Kidney epithelial cell (primary cell): ENCODE data around the gene CLNK. TPM values are rescaled to one million over a fixed set of nuclear protein-coding genes. Genes with fewer than 3 reads are reported as not detected.
A peak's percentile ranks its signal among the peaks of the same experiment; 100 is the strongest.
"Not testable (repeated sequence)": the region's sequence is repeated elsewhere in the genome, so short reads cannot be mapped to it uniquely, and the experiment has no call there.

Experiments
- DNase-seq: peaks from one replicate; pipeline ENCODE4 v3.0.0-alpha.2; 2010; ENCODE audit warnings: low read depth
- H3K27me3 ChIP-seq: 2 replicates; pipeline ENCODE4 v1.6.0; 2011; ENCODE audit warnings: low read length; ENCODE audit not compliant: control insufficient read depth, insufficient read depth
- H3K36me3 ChIP-seq: 2 replicates; pipeline ENCODE4 v1.5.1; 2011; ENCODE audit warnings: low read length; ENCODE audit not compliant: control insufficient read depth, insufficient read depth
- H3K4me3 ChIP-seq: 2 replicates; pipeline ENCODE4 v1.5.1; 2011; ENCODE audit warnings: low read depth, mild to moderate bottlenecking, control low read depth, low read length
- total RNA-seq: library from RNA; depleted of rRNA; stranded (reverse); fragments of >200 nt; gene quantifications from 2 replicates; pipeline ENCODE4 v1.2.3, GENCODE V29; 2015
- TF ChIP-seq, protein P1 (sequence below): IDR thresholded peaks from 2 replicates; pipeline ENCODE4 v1.5.1; 2011; ENCODE audit warnings: mild to moderate bottlenecking, moderate library complexity, low read length, control low read depth, inconsistent platforms; ENCODE audit not compliant: insufficient read depth, poor library complexity, severe bottlenecking

Gene CLNK
- total RNA-seq, 1 donor from 2014 or later = not detected

DNA sequence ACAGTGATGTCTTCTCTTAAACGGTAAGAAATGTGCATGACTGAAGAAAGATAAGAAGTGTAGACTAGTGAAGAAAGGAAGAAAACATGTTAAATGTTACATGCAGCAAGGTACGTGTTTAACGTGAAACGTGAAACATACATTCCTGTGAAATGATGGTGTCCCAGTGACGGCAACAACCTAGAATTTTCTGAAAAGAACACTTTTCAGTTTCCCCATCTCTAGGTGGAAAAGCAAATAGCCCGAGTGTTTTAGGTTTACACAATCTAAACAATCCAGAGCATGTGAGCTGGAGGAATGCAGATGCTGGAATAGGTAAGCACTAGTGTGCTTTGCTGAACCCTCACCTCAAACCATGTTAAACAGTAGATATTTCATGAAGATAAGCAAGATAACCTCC is 60.7 kb downstream of the CLNK start:
- DNase-seq = no peak
- TF ChIP-seq, protein P1, sequence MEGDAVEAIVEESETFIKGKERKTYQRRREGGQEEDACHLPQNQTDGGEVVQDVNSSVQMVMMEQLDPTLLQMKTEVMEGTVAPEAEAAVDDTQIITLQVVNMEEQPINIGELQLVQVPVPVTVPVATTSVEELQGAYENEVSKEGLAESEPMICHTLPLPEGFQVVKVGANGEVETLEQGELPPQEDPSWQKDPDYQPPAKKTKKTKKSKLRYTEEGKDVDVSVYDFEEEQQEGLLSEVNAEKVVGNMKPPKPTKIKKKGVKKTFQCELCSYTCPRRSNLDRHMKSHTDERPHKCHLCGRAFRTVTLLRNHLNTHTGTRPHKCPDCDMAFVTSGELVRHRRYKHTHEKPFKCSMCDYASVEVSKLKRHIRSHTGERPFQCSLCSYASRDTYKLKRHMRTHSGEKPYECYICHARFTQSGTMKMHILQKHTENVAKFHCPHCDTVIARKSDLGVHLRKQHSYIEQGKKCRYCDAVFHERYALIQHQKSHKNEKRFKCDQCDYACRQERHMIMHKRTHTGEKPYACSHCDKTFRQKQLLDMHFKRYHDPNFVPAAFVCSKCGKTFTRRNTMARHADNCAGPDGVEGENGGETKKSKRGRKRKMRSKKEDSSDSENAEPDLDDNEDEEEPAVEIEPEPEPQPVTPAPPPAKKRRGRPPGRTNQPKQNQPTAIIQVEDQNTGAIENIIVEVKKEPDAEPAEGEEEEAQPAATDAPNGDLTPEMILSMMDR = no peak
- Histone ChIP-seq H3K27me3 (no peaks in the 10 kb centered on the region), H3K36me3 (no peaks in the 10 kb centered on the region), H3K4me3 (no peak overlapping the region)

DNA sequence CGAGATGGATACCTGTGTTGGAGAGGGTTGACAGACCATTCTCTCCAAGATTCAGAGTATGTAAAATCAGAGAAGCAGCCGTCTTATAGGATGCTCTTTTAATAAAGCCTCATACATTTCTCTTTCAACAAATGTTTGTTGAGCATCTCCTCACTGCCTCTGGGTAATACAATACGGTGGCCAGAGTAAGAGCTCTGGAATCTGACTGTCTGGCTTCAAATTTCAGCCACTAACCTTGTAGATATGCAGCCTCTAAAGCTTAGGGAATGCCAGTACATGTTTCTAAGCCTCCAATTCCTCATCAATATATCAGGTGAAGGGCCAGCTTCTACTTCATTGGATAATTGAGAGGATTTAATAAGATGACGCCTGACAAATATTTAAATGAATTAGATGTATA is 61.3 kb downstream of the CLNK start:
- TF ChIP-seq, protein P1 = no peak
- Histone ChIP-seq H3K4me3 (no peak overlapping the region), H3K36me3 (no peaks in the 10 kb centered on the region), H3K27me3 (no peaks in the 10 kb centered on the region)
- DNase-seq = no peak

- TF ChIP-seq, protein P1 = peak; percentile 30
- no peaks in the 10 kb centered on the region for H3K36me3 ChIP-seq
- H3K4me3 ChIP-seq = no peak overlapping the region
- DNase-seq = no peak
- no peaks in the 10 kb centered on the region for H3K27me3 ChIP-seq
Measured at GRCh38 chr4:10622728-10623127, 61.8 kb downstream of the CLNK start.

DNA sequence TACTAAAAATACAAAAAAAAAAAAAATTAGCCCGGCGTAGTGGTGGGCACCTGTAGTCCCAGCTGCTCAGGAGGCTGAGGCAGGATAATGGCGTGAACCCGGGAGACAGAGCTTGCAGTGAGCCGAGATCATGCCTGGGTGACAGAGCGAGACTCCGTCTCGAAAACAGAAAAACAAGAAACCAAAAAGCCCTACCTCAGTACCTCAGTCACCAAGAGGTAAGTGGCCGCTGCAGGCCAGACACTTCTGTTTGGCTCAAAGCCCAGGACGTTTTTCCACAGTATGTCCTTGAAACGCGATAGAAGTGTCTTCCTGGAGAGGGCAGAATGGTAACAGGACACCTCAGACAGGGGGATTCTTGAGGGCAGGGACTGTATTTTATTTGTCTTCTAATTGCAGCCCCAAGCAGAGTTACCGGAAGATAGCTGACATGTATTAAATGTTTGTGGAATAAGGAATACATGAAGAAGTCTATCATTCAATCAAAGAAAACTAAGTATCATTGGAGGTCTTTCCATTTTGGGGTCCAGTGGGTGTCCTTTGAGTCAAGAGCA is 63.6 kb downstream of the CLNK start:
- no peaks in the 10 kb centered on the region for H3K27me3 ChIP-seq
- no peak for DNase-seq
- H3K36me3 ChIP-seq = no peaks in the 10 kb centered on the region
- TF ChIP-seq, protein P1 = no peak
- H3K4me3 ChIP-seq = no peak overlapping the region

- DNase-seq = no peak
- no peaks in the 10 kb centered on the region for H3K36me3 ChIP-seq
- TF ChIP-seq, protein P1 = no peak
- no peaks in the 10 kb centered on the region for H3K27me3 ChIP-seq
- H3K4me3 ChIP-seq = no peak overlapping the region
Measured at GRCh38 chr4:10619855-10620254, 64.7 kb downstream of the CLNK start.

- TF ChIP-seq, protein P1 = no peak
- Histone ChIP-seq H3K36me3 (no peaks in the 10 kb centered on the region), H3K4me3 (no peak overlapping the region), H3K27me3 (no peaks in the 10 kb centered on the region)
- DNase-seq = no peak
Measured at GRCh38 chr4:10619220-10619619, 65.3 kb downstream of the CLNK start.

DNA sequence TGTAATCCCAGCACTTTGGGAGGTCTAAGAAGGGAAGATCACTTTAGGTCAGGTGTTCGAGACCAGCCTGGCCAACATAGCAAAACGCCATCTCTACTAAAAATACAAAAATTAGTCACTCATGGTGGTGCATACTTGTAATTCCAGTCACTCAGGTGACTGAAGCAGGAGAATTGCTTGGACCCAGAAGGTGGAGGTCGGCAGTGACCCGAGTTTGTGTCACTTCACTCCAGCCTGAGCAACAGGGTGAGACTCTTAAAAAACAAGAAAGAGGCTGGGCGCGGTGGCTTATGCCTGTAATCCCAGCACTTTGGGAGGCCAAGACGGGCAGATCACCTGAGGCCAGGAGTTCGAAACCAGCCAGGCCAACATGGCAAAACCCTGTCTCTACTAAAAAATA is 69.6 kb downstream of the CLNK start:
- H3K4me3 ChIP-seq = not testable (repeated sequence)

More for the DNA sequence above, 69.6 kb downstream of the CLNK start:
- not testable (repeated sequence) for H3K36me3 ChIP-seq, H3K27me3 ChIP-seq, DNase-seq
